Endothelial cell of umbilical vein (primary cell): ENCODE results near the gene SPACA7. TPM values are rescaled to one million over a fixed set of nuclear protein-coding genes. Genes with fewer than 3 reads are reported as not detected.

Experiments used
- BruUV-seq: library from RNA; stranded (reverse); fragments of 400-500 nt; replicated peaks from 2 replicates; lab custom pipeline; 2021; lab: Mats Ljungman, UMichigan
- CTCF ChIA-PET: fragments of 300-600, 350-600 bp; sonication (Branson Sonifier 250); formaldehyde crosslinking; loops from one replicate; lab custom pipeline; 2021; ENCODE audit warnings: antibody characterized with exemption, inconsistent platforms; lab: Charles Lee
- POLR2A ChIA-PET: fragments of 300-600, 350-600 bp; sonication (Branson Sonifier 250); formaldehyde crosslinking; loops from one replicate; lab custom pipeline; 2021; ENCODE audit warnings: antibody characterized with exemption, inconsistent platforms; lab: Charles Lee
- DNase-seq: peaks from one replicate; pipeline ENCODE4 v3.0.0-alpha.2; 2011; ENCODE audit warnings: low read depth, low spot score
- FAIRE-seq: peaks from 2 replicates; lab custom pipeline; 2011; peaks lifted over from hg19 to GRCh38; lab: Jason Lieb, UNC
- H2AFZ ChIP-seq: 2 replicates; pipeline ENCODE4 v1.6.0; 2012; ENCODE audit warnings: low read depth, low read length, control low read depth, inconsistent platforms
- H3K27ac ChIP-seq: 2 replicates; pipeline ENCODE4 v1.5.1; 2011; ENCODE audit warnings: low read depth, mild to moderate bottlenecking, control low read depth, low read length, moderate library complexity; ENCODE audit not compliant: insufficient read depth
- H3K27me3 ChIP-seq, 2 experiments: 2 replicates each; pipeline versions ENCODE4 v1.6.0 to v1.6.1; 2011; ENCODE audit warnings: low read length in 2 of 2, mixed read lengths in 1 of 2; ENCODE audit not compliant: control insufficient read depth in 2 of 2, insufficient read depth in 2 of 2
- H3K36me3 ChIP-seq, 2 experiments: 2 replicates in 1 of 2; 3 replicates in 1 of 2; pipeline ENCODE4 v1.5.1; 2011; ENCODE audit warnings: low read length in 2 of 2, mild to moderate bottlenecking in 1 of 2, moderate library complexity in 1 of 2; ENCODE audit not compliant: control insufficient read depth in 2 of 2, insufficient read depth in 2 of 2; ENCODE audit errors: extremely low read depth in 1 of 2
- H3K4me1 ChIP-seq: 3 replicates; pipeline ENCODE4 v1.5.1; 2011; ENCODE audit warnings: mild to moderate bottlenecking, low read length; ENCODE audit not compliant: control insufficient read depth, insufficient read depth; ENCODE audit errors: extremely low read depth
- H3K4me2 ChIP-seq: 2 replicates; pipeline ENCODE4 v1.6.1; 2011; ENCODE audit warnings: low read length, control low read depth, mixed read lengths; ENCODE audit not compliant: insufficient read depth
- H3K4me3 ChIP-seq, 3 experiments: fragments of 200-600 bp in 1 of 3; sonication (generic), shearing (Covaris generic) in 1 of 3; replicated peaks in 1 of 3; 2 replicates each; pipeline ENCODE4 v1.5.1; 2011 to 2016; ENCODE audit warnings: control low read depth in 3 of 3, low read length in 3 of 3, mild to moderate bottlenecking in 2 of 3, inconsistent platforms in 1 of 3, low read depth in 1 of 3, moderate library complexity in 1 of 3; ENCODE audit not compliant: insufficient read depth in 1 of 3
- H3K79me2 ChIP-seq: 2 replicates; pipeline ENCODE4 v1.6.0; 2012; ENCODE audit warnings: low read length, inconsistent platforms; ENCODE audit not compliant: control insufficient read depth, insufficient read depth
- H3K9ac ChIP-seq: replicated peaks from 2 replicates; pipeline ENCODE3; 2011; ENCODE audit warnings: low read length, control low read depth; ENCODE audit not compliant: insufficient read depth; ENCODE audit errors: extremely low read depth
- H3K9me1 ChIP-seq: replicated peaks from 3 replicates; pipeline ENCODE4 v1.6.0; 2011; ENCODE audit warnings: mild to moderate bottlenecking, low read length; ENCODE audit not compliant: control insufficient read depth, insufficient read depth; ENCODE audit errors: extremely low read depth
- H3K9me3 ChIP-seq: replicated peaks from 2 replicates; pipeline ENCODE4 v1.5.1; 2012; ENCODE audit warnings: low read length, inconsistent platforms; ENCODE audit not compliant: control insufficient read depth, insufficient read depth
- H4K20me1 ChIP-seq: replicated peaks from 2 replicates; pipeline ENCODE3; 2011; ENCODE audit warnings: mild to moderate bottlenecking, low read length; ENCODE audit not compliant: control insufficient read depth, insufficient read depth; ENCODE audit errors: extremely low read depth
- EZH2 ChIP-seq: IDR thresholded peaks from 2 replicates; pipeline ENCODE4 v1.6.1; 2012; ENCODE audit warnings: borderline replicate concordance, low read depth, mild to moderate bottlenecking, moderate library complexity, low read length, inconsistent platforms; ENCODE audit not compliant: severe bottlenecking
- FOS ChIP-seq: IDR thresholded peaks from 2 replicates; pipeline ENCODE4 v1.6.1; 2011; ENCODE audit warnings: mild to moderate bottlenecking, low read length, moderate library complexity, borderline replicate concordance; ENCODE audit not compliant: insufficient read depth
- GATA2 ChIP-seq: IDR thresholded peaks from 2 replicates; pipeline ENCODE4 v1.7.0; 2011; ENCODE audit warnings: low read depth, mild to moderate bottlenecking, moderate library complexity, mixed read lengths, low read length; ENCODE audit not compliant: insufficient read length, insufficient read depth
- JUN ChIP-seq: IDR thresholded peaks from 2 replicates; pipeline ENCODE4 v1.6.1; 2011; ENCODE audit warnings: borderline replicate concordance, low read depth; ENCODE audit not compliant: insufficient read length, insufficient read depth
- MYC ChIP-seq: IDR thresholded peaks from one replicate; pipeline ENCODE4 v1.6.1; 2011; ENCODE audit warnings: mild to moderate bottlenecking, low read depth, low read length
- POLR2A ChIP-seq: IDR thresholded peaks from 2 replicates; pipeline ENCODE4 v1.6.1; 2012; ENCODE audit warnings: low read depth, mild to moderate bottlenecking, control low read depth, low read length
- POLR2AphosphoS5 ChIP-seq: IDR thresholded peaks from 2 replicates; pipeline ENCODE4 v1.6.1; 2012; ENCODE audit warnings: low read depth, mild to moderate bottlenecking, control low read depth, low read length, moderate library complexity; ENCODE audit not compliant: insufficient read depth
- dilution Hi-C: fragments of 300-500 bp; cut with MboI; formaldehyde crosslinking; loops from one replicate; pipeline ENCODE4 v1.15.0; 2019; ENCODE audit warnings: low sequenced_read_pairs; ENCODE audit not compliant: extremely low pct_ligation_motif_present
- intact Hi-C: fragments of 100-400 bp; cut with micrococcal nuclease; formaldehyde crosslinking; loops from one replicate; pipeline ENCODE4 v1.10.0; 2022
- polyA plus RNA-seq, 4 experiments: library from polyadenylated mRNA; depleted of rRNA in 3 of 4; stranded (reverse) in 3 of 4; unstranded in 1 of 4; fragments of >200 nt; gene quantifications; 2 replicates each; pipeline versions ENCODE4 v1.2.1 to v1.2.3, GENCODE V29; 2011 to 2012; ENCODE audit warnings: missing spikeins in 1 of 4
- total RNA-seq: library from RNA; stranded (reverse); gene quantifications from 2 replicates; pipeline ENCODE4 v1.2.3, GENCODE V29; 2021
- TF ChIP-seq, protein P1 (sequence below), 2 donors: IDR thresholded peaks; 1 replicate in 1 of 2; 2 replicates in 1 of 2; pipeline ENCODE4 v1.5.1; 2011; ENCODE audit warnings: low read length in 2 of 2, mild to moderate bottlenecking in 2 of 2, moderate library complexity in 2 of 2, control low read depth in 1 of 2, inconsistent platforms in 1 of 2, low read depth in 1 of 2; ENCODE audit not compliant: insufficient read depth in 1 of 2; ENCODE audit errors: extremely low read depth in 1 of 2
- TF ChIP-seq, protein P2 (sequence below): IDR thresholded peaks from 2 replicates; pipeline ENCODE4 v1.6.1; 2011; ENCODE audit not compliant: insufficient read depth, insufficient read length

SPACA7 gene
- total and polyA plus RNA-seq, 2 donors (not counting 3 experiments of a cell fraction or from before 2014, with no cell fraction given) = not detected

DNA sequence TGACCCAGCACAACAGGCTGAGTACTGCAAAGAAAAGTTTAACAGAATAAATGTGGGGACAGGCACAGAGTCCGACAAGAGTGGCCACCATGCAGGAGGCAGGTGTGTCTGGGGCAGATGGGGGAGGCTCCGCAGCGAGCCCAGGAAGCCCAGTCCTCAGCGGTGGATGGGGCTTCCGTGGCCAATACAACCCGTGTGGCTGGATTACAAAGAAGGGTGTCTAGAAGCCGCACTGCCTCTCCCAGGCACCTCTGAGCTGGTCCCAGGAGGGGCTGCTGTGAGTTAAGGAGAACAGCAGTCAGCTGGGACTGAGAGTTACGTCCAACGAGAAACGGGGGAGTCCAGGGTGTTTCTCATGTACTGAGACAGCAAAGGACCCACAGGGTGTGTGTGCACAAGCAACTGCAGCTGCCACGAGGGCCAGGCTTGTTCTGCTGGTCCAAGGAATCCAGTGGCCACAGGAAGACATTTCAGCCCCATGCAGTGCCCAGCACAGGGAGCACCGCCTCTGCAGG is 70.2 kb downstream of the SPACA7 start:
- H3K4me2 ChIP-seq = no peak overlapping the region
- H3K9ac ChIP-seq = no peak overlapping the region
- no peaks in the 10 kb centered on the region for H3K36me3 ChIP-seq
- no peaks in the 10 kb centered on the region for H4K20me1 ChIP-seq
- no peaks in the 10 kb centered on the region for H3K79me2 ChIP-seq
- POLR2A ChIA-PET = no interaction called here
- dilution Hi-C loops (no loop called here), intact Hi-C loops (no loop called here)
- no peak overlapping the region for H3K4me3 ChIP-seq
- no peaks in the 10 kb centered on the region for H3K27me3 ChIP-seq
- CTCF ChIA-PET = no interaction called here
- DNase-seq = no peak
- no peaks in the 10 kb centered on the region for H3K9me1 ChIP-seq
- H2AFZ ChIP-seq = no peak overlapping the region
- BruUV-seq = no TSS peak
- FAIRE-seq = no peak
- no peaks in the 10 kb centered on the region for H3K4me1 ChIP-seq
- H3K27ac ChIP-seq = no peak overlapping the region
- TF ChIP-seq, protein P1, sequence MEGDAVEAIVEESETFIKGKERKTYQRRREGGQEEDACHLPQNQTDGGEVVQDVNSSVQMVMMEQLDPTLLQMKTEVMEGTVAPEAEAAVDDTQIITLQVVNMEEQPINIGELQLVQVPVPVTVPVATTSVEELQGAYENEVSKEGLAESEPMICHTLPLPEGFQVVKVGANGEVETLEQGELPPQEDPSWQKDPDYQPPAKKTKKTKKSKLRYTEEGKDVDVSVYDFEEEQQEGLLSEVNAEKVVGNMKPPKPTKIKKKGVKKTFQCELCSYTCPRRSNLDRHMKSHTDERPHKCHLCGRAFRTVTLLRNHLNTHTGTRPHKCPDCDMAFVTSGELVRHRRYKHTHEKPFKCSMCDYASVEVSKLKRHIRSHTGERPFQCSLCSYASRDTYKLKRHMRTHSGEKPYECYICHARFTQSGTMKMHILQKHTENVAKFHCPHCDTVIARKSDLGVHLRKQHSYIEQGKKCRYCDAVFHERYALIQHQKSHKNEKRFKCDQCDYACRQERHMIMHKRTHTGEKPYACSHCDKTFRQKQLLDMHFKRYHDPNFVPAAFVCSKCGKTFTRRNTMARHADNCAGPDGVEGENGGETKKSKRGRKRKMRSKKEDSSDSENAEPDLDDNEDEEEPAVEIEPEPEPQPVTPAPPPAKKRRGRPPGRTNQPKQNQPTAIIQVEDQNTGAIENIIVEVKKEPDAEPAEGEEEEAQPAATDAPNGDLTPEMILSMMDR (IDR thresholded peaks at IDR 0.05; ENCODE audit: extremely low read depth in 1 of 2, insufficient read depth in 1 of 2, low read depth in 1 of 2, low read length in 2 of 2) = no peak
- H3K9me3 ChIP-seq = no peaks in the 10 kb centered on the region

DNA sequence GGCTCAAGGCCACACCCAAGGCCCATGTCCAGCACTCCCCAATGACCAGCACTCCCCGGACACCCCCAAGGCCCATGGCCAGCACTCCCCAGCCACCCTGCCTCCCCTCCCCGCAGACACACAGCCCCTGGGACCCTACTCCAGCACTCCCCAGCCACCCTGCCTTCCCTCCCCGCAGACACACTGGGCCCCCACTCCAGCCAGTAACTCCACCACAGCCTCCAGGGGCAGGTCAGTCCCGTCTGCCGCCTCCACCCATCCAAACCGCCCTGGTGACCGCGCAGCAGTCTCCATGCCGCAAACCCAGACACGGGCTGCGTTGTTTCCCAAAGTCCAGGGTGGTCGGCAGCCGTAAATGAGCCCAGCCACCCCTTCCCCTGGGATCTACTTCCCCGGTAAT is 70.7 kb downstream of the SPACA7 start:
- H2AFZ ChIP-seq = no peak overlapping the region
- H3K36me3 ChIP-seq = no peaks in the 10 kb centered on the region
- H3K9me1 ChIP-seq = no peaks in the 10 kb centered on the region
- H4K20me1 ChIP-seq = no peaks in the 10 kb centered on the region
- intact Hi-C loops (no loop called here), dilution Hi-C loops (no loop called here)
- POLR2A ChIA-PET = no interaction called here
- no peak overlapping the region for H3K4me3 ChIP-seq
- no peak overlapping the region for H3K9ac ChIP-seq
- CTCF ChIA-PET = no interaction called here
- H3K27ac ChIP-seq = no peak overlapping the region
- no peak overlapping the region for H3K4me2 ChIP-seq
- H3K79me2 ChIP-seq = no peaks in the 10 kb centered on the region
- no peaks in the 10 kb centered on the region for H3K27me3 ChIP-seq
- H3K9me3 ChIP-seq = no peaks in the 10 kb centered on the region
- no peaks in the 10 kb centered on the region for H3K4me1 ChIP-seq
- TF ChIP-seq EZH2 = no peak
- no peak for TF ChIP-seq JUN
- TF ChIP-seq MYC = no peak
- no peak for TF ChIP-seq POLR2AphosphoS5
- TF ChIP-seq, protein P2, sequence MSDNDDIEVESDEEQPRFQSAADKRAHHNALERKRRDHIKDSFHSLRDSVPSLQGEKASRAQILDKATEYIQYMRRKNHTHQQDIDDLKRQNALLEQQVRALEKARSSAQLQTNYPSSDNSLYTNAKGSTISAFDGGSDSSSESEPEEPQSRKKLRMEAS = no peak
- TF ChIP-seq GATA2 = no peak
- TF ChIP-seq FOS = no peak
- no peak for TF ChIP-seq POLR2A
- TF ChIP-seq, protein P1 (IDR thresholded peaks at IDR 0.05; ENCODE audit: extremely low read depth in 1 of 2, insufficient read depth in 1 of 2, low read depth in 1 of 2, low read length in 2 of 2) = no peak
- DNase-seq (no peak), FAIRE-seq (no peak)
- no TSS peak for BruUV-seq
